Esophagus (tissue), 2 donors: Measurements from ENCODE around the gene MTSS2. TPM values are rescaled to one million over a fixed set of nuclear protein-coding genes. Genes with fewer than 3 reads are reported as not detected.
A peak's percentile ranks its signal among the peaks of the same experiment; 100 is the strongest.

Experiments used
- H3K27ac ChIP-seq, 2 donors: one replicate each; pipeline ENCODE4 v1.5.1; 2013; ENCODE audit warnings: low read depth in 2 of 2, mild to moderate bottlenecking in 2 of 2, inconsistent platforms in 1 of 2, low read length in 1 of 2, moderate library complexity in 1 of 2
- H3K27me3 ChIP-seq, 2 donors: one replicate each; pipeline ENCODE4 v1.6.1; 2013; ENCODE audit warnings: low read length in 2 of 2, control low read depth in 1 of 2, mild to moderate bottlenecking in 1 of 2; ENCODE audit not compliant: insufficient read depth in 2 of 2, control insufficient read depth in 1 of 2
- H3K36me3 ChIP-seq, 2 donors: one replicate each; pipeline ENCODE4 v1.6.1; 2013; ENCODE audit warnings: low read length in 1 of 2; ENCODE audit not compliant: control insufficient read depth in 2 of 2, insufficient read depth in 2 of 2
- H3K4me1 ChIP-seq, 2 donors: one replicate each; pipeline ENCODE4 v1.6.1; 2013; ENCODE audit warnings: low read length in 1 of 2; ENCODE audit not compliant: control insufficient read depth in 2 of 2, insufficient read depth in 2 of 2
- H3K4me3 ChIP-seq, 2 donors: one replicate each; pipeline ENCODE4 v1.5.1; 2013; ENCODE audit warnings: low read length in 2 of 2, mild to moderate bottlenecking in 2 of 2, low read depth in 1 of 2, moderate library complexity in 1 of 2
- H3K9me3 ChIP-seq, 2 donors: one replicate each; pipeline ENCODE4 v1.6.1; 2013; ENCODE audit warnings: mild to moderate bottlenecking in 2 of 2, low read depth in 1 of 2, low read length in 1 of 2, moderate library complexity in 1 of 2; ENCODE audit not compliant: control insufficient read depth in 2 of 2, insufficient read depth in 1 of 2
- WGBS, 2 donors: extraction: QIAGEN DNeasy Blood & Tissue Kit; methylation state at CpG; one replicate each; pipeline ENCODE4 v1.1.7; 2013; 5-methylcytosine and 5-hydroxymethylcytosine counted together
- polyA plus RNA-seq, 2 donors: library from polyadenylated mRNA; stranded (reverse); fragments of 200-250 nt; gene quantifications; one replicate each; pipeline ENCODE4 v1.2.3, GENCODE V29; 2013
- donor health status: healthy with polysubstance abuse.
- donor health status: Bipolar disorder and iron deficiency.

Gene MTSS2
- polyA plus RNA-seq, 2 donors = 27.4 to 62.9 TPM

GRCh38 chr16:70694868-70695218, 9.0 kb upstream of the MTSS2 start:
- H3K4me1 ChIP-seq = peaks cover 49 to 79% of the 10 kb centered on the region in 2 donors
- no peak overlapping the region for H3K4me3 ChIP-seq
- 73 to 84% methylated on average over 4 of the region's 4 CpGs for WGBS, 2 donors
- no peaks in the 10 kb centered on the region for H3K27me3 ChIP-seq
- H3K27ac ChIP-seq = peak overlapping the region; percentile 85 to 92
- peaks cover 0 to 5% of the 10 kb centered on the region in 2 donors for H3K36me3 ChIP-seq
- no peaks in the 10 kb centered on the region for H3K9me3 ChIP-seq

GRCh38 chr16:70694088-70694867, 8.4 kb upstream of the MTSS2 start:
- Histone ChIP-seq H3K9me3 (no peaks in the 10 kb centered on the region), H3K27ac (peak overlapping the region; percentile 85 to 92), H3K27me3 (no peaks in the 10 kb centered on the region), H3K36me3 (peaks cover 0 to 5% of the 10 kb centered on the region in 2 donors), H3K4me1 (peaks cover 47 to 79% of the 10 kb centered on the region in 2 donors), H3K4me3 (no peak overlapping the region)
- 60 to 71% methylated on average over 17 of the region's 17 CpGs for WGBS, 2 donors

GRCh38 chr16:70692873-70693671, 7.2 kb upstream of the MTSS2 start:
- Histone ChIP-seq H3K4me1 (peaks cover 40 to 78% of the 10 kb centered on the region in 2 donors), H3K36me3 (peaks cover 0 to 1% of the 10 kb centered on the region in 2 donors), H3K27ac (peak overlapping the region; percentile 85 to 92), H3K9me3 (no peaks in the 10 kb centered on the region), H3K27me3 (no peaks in the 10 kb centered on the region), H3K4me3 (no peak overlapping the region)
- 62 to 74% methylated on average over 29 of the region's 29 CpGs for WGBS, 2 donors

GRCh38 chr16:70692130-70692872, 6.4 kb upstream of the MTSS2 start:
- peak overlapping the region; percentile 85 to 92 for H3K27ac ChIP-seq
- H3K4me1 ChIP-seq = peaks cover 37 to 71% of the 10 kb centered on the region in 2 donors
- WGBS, 2 donors = 69 to 70% methylated on average over 14 of the region's 14 CpGs
- no peaks in the 10 kb centered on the region for H3K9me3 ChIP-seq
- peaks cover 0 to 1% of the 10 kb centered on the region in 2 donors for H3K36me3 ChIP-seq
- no peaks in the 10 kb centered on the region for H3K27me3 ChIP-seq
- no peak overlapping the region for H3K4me3 ChIP-seq

GRCh38 chr16:70691223-70692129, 5.6 kb upstream of the MTSS2 start:
- H3K4me1 ChIP-seq = peaks cover 33 to 70% of the 10 kb centered on the region in 2 donors
- peak overlapping the region; percentile 85 to 92 for H3K27ac ChIP-seq
- no peak overlapping the region for H3K4me3 ChIP-seq
- no peaks in the 10 kb centered on the region for H3K27me3 ChIP-seq
- WGBS, 2 donors = 78 to 79% methylated on average over 26 of the region's 26 CpGs
- H3K36me3 ChIP-seq = peaks cover 0 to 1% of the 10 kb centered on the region in 2 donors
- no peaks in the 10 kb centered on the region for H3K9me3 ChIP-seq

- Histone ChIP-seq H3K27ac (peak overlapping the region; percentile 85 to 92), H3K9me3 (no peaks in the 10 kb centered on the region)
- 76 to 79% methylated on average over 16 of the region's 16 CpGs for WGBS, 2 donors
Measured at GRCh38 chr16:70689970-70690891, 4.4 kb upstream of the MTSS2 start.

GRCh38 chr16:70689035-70689969, 3.4 kb upstream of the MTSS2 start:
- Histone ChIP-seq H3K4me3 (no peak overlapping the region), H3K27me3 (no peaks in the 10 kb centered on the region), H3K36me3 (peaks cover 0 to 1% of the 10 kb centered on the region in 2 donors), H3K27ac (peak overlapping the region; percentile 85 to 92), H3K4me1 (peaks cover 33 to 61% of the 10 kb centered on the region in 2 donors), H3K9me3 (no peaks in the 10 kb centered on the region)
- WGBS, 2 donors = 59 to 70% methylated on average over 22 of the region's 22 CpGs

More at GRCh38 chr16:70689970-70690891, 4.4 kb upstream of the MTSS2 start:
- no peak overlapping the region for H3K4me3 ChIP-seq
- H3K4me1 ChIP-seq = peaks cover 31 to 64% of the 10 kb centered on the region in 2 donors
- peaks cover 0 to 1% of the 10 kb centered on the region in 2 donors for H3K36me3 ChIP-seq
- H3K27me3 ChIP-seq = no peaks in the 10 kb centered on the region
